ENCODE data around the gene CPS1.

GRCh38 chr2:210599476-210599875 lies 43.1 kb downstream of the CPS1 start:
- TF ChIP-seq CTCF (IDR thresholded peaks at IDR 0.05; ENCODE audit: insufficient read depth, low read depth, low read length): no peak
- TF ChIP-seq EZH2 (IDR thresholded peaks at IDR 0.05; ENCODE audit: insufficient read depth, low read length): no peak

Data from astrocyte (in vitro differentiated cells and primary cell).